Measurements from ENCODE around the gene CTNND2. TPM values are rescaled to one million over a fixed set of nuclear protein-coding genes. Genes with fewer than 3 reads are reported as not detected.

Gene CTNND2
- polyA plus RNA-seq, 1 experiment, result not detected

GRCh38 chr5:11928909-11929308, 24.7 kb upstream of the CTNND2 start:
- DNase-seq (ENCODE audit: low read depth, low spot score), result no peak
- no peaks in the 10 kb centered on the region for H3K27me3 ChIP-seq (ENCODE audit: control insufficient read depth, insufficient read depth, low read length)
- H3K4me3 ChIP-seq (ENCODE audit: low read depth, low read length), result no peak overlapping the region
- ChIA-PET POLR2A (no interaction called here), CTCF (no interaction called here)
- no peak overlapping the region for H3K27ac ChIP-seq (ENCODE audit: low read depth, low read length)
- no peak for TF ChIP-seq CTCF (IDR thresholded peaks at IDR 0.05; ENCODE audit: low read depth, low read length)
- H3K9me3 ChIP-seq (ENCODE audit: control insufficient read depth, insufficient read depth, low read length), result peaks cover 21% of the 10 kb centered on the region

GRCh38 chr5:11925701-11926100, 21.5 kb upstream of the CTNND2 start:
- CTCF ChIA-PET, result interaction anchor here (0.6 kb wide), 1 partner anchor 311 kb away, joined by 3 read pairs; no protein-coding TSS in a partner anchor
- Histone ChIP-seq H3K27me3 (ENCODE audit: control insufficient read depth, insufficient read depth, low read length) (no peaks in the 10 kb centered on the region), H3K9me3 (ENCODE audit: control insufficient read depth, insufficient read depth, low read length) (peaks cover 10% of the 10 kb centered on the region), H3K27ac (ENCODE audit: low read depth, low read length) (no peak overlapping the region), H3K4me3 (ENCODE audit: low read depth, low read length) (no peak overlapping the region)
- DNase-seq (ENCODE audit: low read depth, low spot score), result no peak
- POLR2A ChIA-PET, result no interaction called here
- no peak for TF ChIP-seq CTCF (IDR thresholded peaks at IDR 0.05; ENCODE audit: low read depth, low read length)

- no peak for TF ChIP-seq CTCF (IDR thresholded peaks at IDR 0.05; ENCODE audit: low read depth, low read length)
- CTCF ChIA-PET, result no interaction called here
- Histone ChIP-seq H3K27me3 (ENCODE audit: control insufficient read depth, insufficient read depth, low read length) (no peaks in the 10 kb centered on the region), H3K9me3 (ENCODE audit: control insufficient read depth, insufficient read depth, low read length) (peaks cover 7% of the 10 kb centered on the region), H3K4me3 (ENCODE audit: low read depth, low read length) (no peak overlapping the region), H3K27ac (ENCODE audit: low read depth, low read length) (no peak overlapping the region)
- no peak for DNase-seq (ENCODE audit: low read depth, low spot score)
- POLR2A ChIA-PET, result no interaction called here
Observed at GRCh38 chr5:11922394-11922793, 18.1 kb upstream of the CTNND2 start.

GRCh38 chr5:11918463-11919045, 14.3 kb upstream of the CTNND2 start:
- CTCF ChIA-PET, result no interaction called here

GRCh38 chr5:11909471-11909870, 5.2 kb upstream of the CTNND2 start:
- no peak overlapping the region for H3K4me3 ChIP-seq (ENCODE audit: low read depth, low read length)
- H3K27ac ChIP-seq (ENCODE audit: low read depth, low read length), result no peak overlapping the region
- ChIA-PET CTCF (no interaction called here), POLR2A (no interaction called here)
- no peak for DNase-seq (ENCODE audit: low read depth, low spot score)
- peaks cover 3% of the 10 kb centered on the region for H3K27me3 ChIP-seq (ENCODE audit: control insufficient read depth, insufficient read depth, low read length)
- H3K9me3 ChIP-seq (ENCODE audit: control insufficient read depth, insufficient read depth, low read length), result peaks cover 2% of the 10 kb centered on the region; the same call in 1 of the 2 replicates
- TF ChIP-seq CTCF (IDR thresholded peaks at IDR 0.05; ENCODE audit: low read depth, low read length), result no peak

More at GRCh38 chr5:11918463-11919045, 14.3 kb upstream of the CTNND2 start:
- TF ChIP-seq CTCF (IDR thresholded peaks at IDR 0.05; ENCODE audit: low read depth, low read length), result no peak
- no peaks in the 10 kb centered on the region for H3K27me3 ChIP-seq (ENCODE audit: control insufficient read depth, insufficient read depth, low read length)
- peaks cover 7% of the 10 kb centered on the region for H3K9me3 ChIP-seq (ENCODE audit: control insufficient read depth, insufficient read depth, low read length)
- POLR2A ChIA-PET, result no interaction called here
- no peak overlapping the region for H3K27ac ChIP-seq (ENCODE audit: low read depth, low read length)
- no peak overlapping the region for H3K4me3 ChIP-seq (ENCODE audit: low read depth, low read length)
- DNase-seq (ENCODE audit: low read depth, low spot score), result no peak
